Measurements from ENCODE around the gene FKBP4.

FKBP4 gene

GRCh38 chr12:2801044-2801783 lies 6.4 kb downstream of the FKBP4 start:
- Histone ChIP-seq H3K9me3 (ENCODE audit: insufficient read depth, low read depth, low read length) (no peaks in the 10 kb centered on the region), H3K36me3 (ENCODE audit: insufficient read depth, low read length) (peaks cover 99% of the 10 kb centered on the region), H3K27me3 (ENCODE audit: insufficient read depth, low read length) (no peaks in the 10 kb centered on the region), H3K4me3 (ENCODE audit: low read length) (no peak overlapping the region), H3K9ac (ENCODE audit: low read depth, low read length) (no peak overlapping the region), H3K27ac (ENCODE audit: low read depth, low read length) (no peak overlapping the region), H3K4me1 (ENCODE audit: insufficient read depth, low read length) (no peaks in the 10 kb centered on the region)
- WGBS: 95% methylated on average over 15 of the region's 16 CpGs

GRCh38 chr12:2803635-2804392 lies 9.0 kb downstream of the FKBP4 start:
- WGBS: 90% methylated on average over 7 of the region's 7 CpGs
- H3K4me1 ChIP-seq (ENCODE audit: insufficient read depth, low read length): no peaks in the 10 kb centered on the region
- H3K9ac ChIP-seq (ENCODE audit: low read depth, low read length): no peak overlapping the region
- H3K4me3 ChIP-seq (ENCODE audit: low read length): no peak overlapping the region
- H3K27me3 ChIP-seq (ENCODE audit: insufficient read depth, low read length): no peaks in the 10 kb centered on the region
- no peak overlapping the region for H3K27ac ChIP-seq (ENCODE audit: low read depth, low read length)
- H3K36me3 ChIP-seq (ENCODE audit: insufficient read depth, low read length): peaks cover 74% of the 10 kb centered on the region
- H3K9me3 ChIP-seq (ENCODE audit: insufficient read depth, low read depth, low read length): no peaks in the 10 kb centered on the region

GRCh38 chr12:2804393-2805142 lies 9.8 kb downstream of the FKBP4 start:
- no peak overlapping the region for H3K27ac ChIP-seq (ENCODE audit: low read depth, low read length)
- H3K36me3 ChIP-seq (ENCODE audit: insufficient read depth, low read length): peaks cover 66% of the 10 kb centered on the region
- H3K4me3 ChIP-seq (ENCODE audit: low read length): no peak overlapping the region
- no peaks in the 10 kb centered on the region for H3K27me3 ChIP-seq (ENCODE audit: insufficient read depth, low read length)
- 82% methylated on average over 5 of the region's 5 CpGs for WGBS
- H3K9ac ChIP-seq (ENCODE audit: low read depth, low read length): no peak overlapping the region
- no peaks in the 10 kb centered on the region for H3K4me1 ChIP-seq (ENCODE audit: insufficient read depth, low read length)
- no peaks in the 10 kb centered on the region for H3K9me3 ChIP-seq (ENCODE audit: insufficient read depth, low read depth, low read length)

- no peak overlapping the region for H3K9ac ChIP-seq (ENCODE audit: low read depth, low read length)
- no peak overlapping the region for H3K4me3 ChIP-seq (ENCODE audit: low read length)
- no peaks in the 10 kb centered on the region for H3K4me1 ChIP-seq (ENCODE audit: insufficient read depth, low read length)
- WGBS: 89% methylated on average over 2 of the region's 2 CpGs
- H3K36me3 ChIP-seq (ENCODE audit: insufficient read depth, low read length): peaks cover 60% of the 10 kb centered on the region
- H3K9me3 ChIP-seq (ENCODE audit: insufficient read depth, low read depth, low read length): no peaks in the 10 kb centered on the region
- H3K27ac ChIP-seq (ENCODE audit: low read depth, low read length): no peak overlapping the region
- H3K27me3 ChIP-seq (ENCODE audit: insufficient read depth, low read length): no peaks in the 10 kb centered on the region
Measured at GRCh38 chr12:2805143-2805520, 10.4 kb downstream of the FKBP4 start.

- 96% methylated on average over 6 of the region's 6 CpGs for WGBS
- peaks cover 2% of the 10 kb centered on the region; the same call in 1 of the 2 replicates for H3K4me1 ChIP-seq (ENCODE audit: insufficient read depth, low read length)
Measured at GRCh38 chr12:2806700-2807099, 11.9 kb downstream of the FKBP4 start.

GRCh38 chr12:2811801-2812200 lies 17.0 kb downstream of the FKBP4 start:
- H3K27ac ChIP-seq (ENCODE audit: low read depth, low read length): no peak overlapping the region
- 100% methylated on average over 2 of the region's 5 CpGs for WGBS
- peak overlapping the region; percentile 94; the same call in 1 of the 2 replicates for H3K4me3 ChIP-seq (ENCODE audit: low read length)

More at GRCh38 chr12:2806700-2807099, 11.9 kb downstream of the FKBP4 start:
- no peak overlapping the region for H3K9ac ChIP-seq (ENCODE audit: low read depth, low read length)
- H3K4me3 ChIP-seq (ENCODE audit: low read length): no peak overlapping the region
- no peak overlapping the region for H3K27ac ChIP-seq (ENCODE audit: low read depth, low read length)
- H3K9me3 ChIP-seq (ENCODE audit: insufficient read depth, low read depth, low read length): no peaks in the 10 kb centered on the region
- H3K27me3 ChIP-seq (ENCODE audit: insufficient read depth, low read length): no peaks in the 10 kb centered on the region
- peaks cover 45% of the 10 kb centered on the region for H3K36me3 ChIP-seq (ENCODE audit: insufficient read depth, low read length)

GRCh38 chr12:2812290-2813213 lies 17.8 kb downstream of the FKBP4 start, which contains the start of gene ITFG2:
TSS of gene ITFG2 (plus strand) at chr12:2812668. CDS start at chr12:2812761, 93 bp downstream.
- peak within 1 kb of the TSS; percentile 94 for H3K4me3 ChIP-seq (ENCODE audit: low read length)
- H3K27ac ChIP-seq (ENCODE audit: low read depth, low read length): peak within 1 kb of the TSS; percentile 97
- no peaks in the 10 kb centered on the region for H3K27me3 ChIP-seq (ENCODE audit: insufficient read depth, low read length)
- H3K9me3 ChIP-seq (ENCODE audit: insufficient read depth, low read depth, low read length): no peaks in the 10 kb centered on the region
- 2% methylated on average over 48 of the region's 48 CpGs for WGBS
- peaks cover 5% of the 10 kb centered on the region for H3K36me3 ChIP-seq (ENCODE audit: insufficient read depth, low read length)
- H3K9ac ChIP-seq (ENCODE audit: low read depth, low read length): peak within 1 kb of the TSS; percentile 99
- peaks cover 7% of the 10 kb centered on the region for H3K4me1 ChIP-seq (ENCODE audit: insufficient read depth, low read length)

More at GRCh38 chr12:2811801-2812200, 17.0 kb downstream of the FKBP4 start:
- no peaks in the 10 kb centered on the region for H3K36me3 ChIP-seq (ENCODE audit: insufficient read depth, low read length)
- H3K4me1 ChIP-seq (ENCODE audit: insufficient read depth, low read length): peaks cover 7% of the 10 kb centered on the region
- H3K9ac ChIP-seq (ENCODE audit: low read depth, low read length): no peak overlapping the region
- H3K27me3 ChIP-seq (ENCODE audit: insufficient read depth, low read length): no peaks in the 10 kb centered on the region
- H3K9me3 ChIP-seq (ENCODE audit: insufficient read depth, low read depth, low read length): no peaks in the 10 kb centered on the region

GRCh38 chr12:2813214-2814185 lies 18.7 kb downstream of the FKBP4 start:
- peaks cover 15% of the 10 kb centered on the region for H3K36me3 ChIP-seq (ENCODE audit: insufficient read depth, low read length)
- H3K9ac ChIP-seq (ENCODE audit: low read depth, low read length): peak overlapping the region; percentile 99
- H3K27ac ChIP-seq (ENCODE audit: low read depth, low read length): peak overlapping the region; percentile 97
- 27% methylated on average over 9 of the region's 10 CpGs for WGBS
- peaks cover 7% of the 10 kb centered on the region for H3K4me1 ChIP-seq (ENCODE audit: insufficient read depth, low read length)
- peak overlapping the region; percentile 94 for H3K4me3 ChIP-seq (ENCODE audit: low read length)
- H3K27me3 ChIP-seq (ENCODE audit: insufficient read depth, low read length): no peaks in the 10 kb centered on the region
- H3K9me3 ChIP-seq (ENCODE audit: insufficient read depth, low read depth, low read length): no peaks in the 10 kb centered on the region

- H3K9ac ChIP-seq (ENCODE audit: low read depth, low read length): no peak overlapping the region
- H3K4me1 ChIP-seq (ENCODE audit: insufficient read depth, low read length): peaks cover 6% of the 10 kb centered on the region; the same call in 1 of the 2 replicates
- no peak overlapping the region for H3K4me3 ChIP-seq (ENCODE audit: low read length)
- no peak overlapping the region for H3K27ac ChIP-seq (ENCODE audit: low read depth, low read length)
- no peaks in the 10 kb centered on the region for H3K27me3 ChIP-seq (ENCODE audit: insufficient read depth, low read length)
- peaks cover 67% of the 10 kb centered on the region for H3K36me3 ChIP-seq (ENCODE audit: insufficient read depth, low read length)
- H3K9me3 ChIP-seq (ENCODE audit: insufficient read depth, low read depth, low read length): no peaks in the 10 kb centered on the region
- WGBS: 94% methylated on average over 15 of the region's 15 CpGs
Measured at GRCh38 chr12:2819810-2820209, 25.0 kb downstream of the FKBP4 start.

Measured in HUES64 (cell line).